T-helper 1 cell treated with Interleukin-12 subunit alpha and Interleukin-12 subunit beta and Interleukin-4 antibody, amounts not matched to agents 30 ng/mL and 1 ng/mL, for 36 hours (primary cell): ENCODE measurements around the gene RAB44. TPM values are rescaled to one million over a fixed set of nuclear protein-coding genes. Genes with fewer than 3 reads are reported as not detected.
"Not testable (repeated sequence)": the region's sequence is repeated elsewhere in the genome, so short reads cannot be mapped to it uniquely, and the experiment has no call there.

Experiments used
- intact Hi-C: fragments of 100-400 bp; cut with micrococcal nuclease; formaldehyde crosslinking; loops from one replicate; pipeline ENCODE4 v1.15.1; 2024
- total RNA-seq: library from RNA; stranded (reverse); gene quantifications from 2 replicates; pipeline ENCODE4 v1.2.3, GENCODE V29; 2022

Gene RAB44, protein sequence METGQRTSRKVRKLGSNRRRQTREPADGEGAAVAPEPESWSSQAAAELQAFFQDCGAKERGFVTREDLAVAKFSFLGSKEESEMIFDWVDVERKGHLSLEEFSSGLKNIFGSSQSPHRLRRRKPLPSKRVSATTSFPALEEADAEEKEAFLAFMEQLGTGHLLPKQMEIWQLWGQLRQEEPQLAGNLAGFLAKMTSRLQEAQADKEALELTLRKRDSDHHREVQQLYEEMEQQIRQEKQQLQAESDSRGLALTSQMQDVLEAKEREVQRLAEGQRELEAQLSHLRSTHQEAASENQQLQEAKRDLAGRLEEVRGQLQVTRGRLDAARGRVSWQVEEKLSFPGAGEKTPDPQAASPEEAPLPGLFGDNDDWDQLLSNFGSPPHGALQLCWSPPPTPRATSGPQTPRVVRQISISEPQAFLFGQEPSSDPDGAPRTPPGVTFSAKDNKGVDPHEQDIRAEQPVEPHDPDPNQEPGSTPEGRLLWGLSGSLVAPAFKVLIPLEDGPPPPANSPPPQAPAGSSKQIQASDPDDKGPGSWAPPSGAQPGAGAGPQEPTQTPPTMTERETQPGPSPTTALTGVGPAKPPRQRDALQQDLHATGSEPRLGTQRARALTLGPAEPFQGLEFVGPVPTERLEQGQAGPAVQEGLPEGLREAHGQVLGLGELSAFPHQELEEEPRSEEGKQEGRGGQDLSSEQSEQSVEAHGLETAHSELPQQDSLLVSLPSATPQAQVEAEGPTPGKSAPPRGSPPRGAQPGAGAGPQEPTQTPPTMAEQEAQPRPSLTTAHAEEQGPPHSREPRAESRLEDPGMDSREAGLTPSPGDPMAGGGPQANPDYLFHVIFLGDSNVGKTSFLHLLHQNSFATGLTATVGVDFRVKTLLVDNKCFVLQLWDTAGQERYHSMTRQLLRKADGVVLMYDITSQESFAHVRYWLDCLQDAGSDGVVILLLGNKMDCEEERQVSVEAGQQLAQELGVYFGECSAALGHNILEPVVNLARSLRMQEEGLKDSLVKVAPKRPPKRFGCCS
- 0.12 and 0.20 TPM in 2 replicates for total RNA-seq

DNA sequence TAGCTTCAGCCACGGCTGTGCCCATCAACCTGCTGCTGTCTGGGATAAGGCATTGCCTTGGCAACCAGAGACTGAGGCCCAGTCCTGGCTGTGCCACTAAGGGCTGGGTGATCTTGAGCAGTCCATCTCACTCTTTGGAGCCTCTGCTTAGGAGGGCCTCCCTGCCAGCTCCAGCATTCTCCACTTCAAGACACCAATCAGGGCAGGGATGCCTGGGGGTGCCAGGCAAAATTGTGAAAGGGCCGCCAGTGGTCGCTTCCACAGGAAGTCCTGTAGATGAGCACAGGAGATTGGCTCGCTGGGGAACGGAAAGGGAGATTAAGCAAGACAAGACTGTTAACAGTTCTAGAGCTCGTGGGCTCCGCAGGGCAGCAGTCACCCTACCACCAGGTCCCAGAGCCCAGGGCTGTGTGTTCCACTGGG lies at the start of gene RAB44:
TSS of gene RAB44 (plus strand) at position 346 of the 423 bp plus-strand sequence. CDS start 6,410 bp downstream, outside the sequence.
- intact Hi-C loops, result no loop called here

DNA sequence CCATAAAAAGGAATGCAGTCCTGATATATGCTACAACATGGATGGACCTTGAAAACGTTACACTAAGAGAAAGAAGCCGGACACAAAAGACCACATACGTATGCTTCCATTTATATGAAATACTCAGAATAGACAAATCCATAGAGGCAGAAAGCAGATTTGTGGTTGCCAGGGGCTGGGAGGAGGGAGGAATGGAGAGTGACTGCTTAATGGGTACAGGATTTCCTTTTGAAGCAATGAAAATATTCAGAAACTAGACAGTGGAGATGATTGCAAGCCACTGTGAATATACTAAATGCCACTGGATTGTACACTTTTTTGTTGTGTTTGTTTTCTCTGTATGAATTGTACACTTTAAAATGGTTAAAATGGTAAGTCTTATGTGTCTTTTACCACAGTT lies 48.5 kb upstream of the RAB44 start:
- intact Hi-C loops, result no loop called here

DNA sequence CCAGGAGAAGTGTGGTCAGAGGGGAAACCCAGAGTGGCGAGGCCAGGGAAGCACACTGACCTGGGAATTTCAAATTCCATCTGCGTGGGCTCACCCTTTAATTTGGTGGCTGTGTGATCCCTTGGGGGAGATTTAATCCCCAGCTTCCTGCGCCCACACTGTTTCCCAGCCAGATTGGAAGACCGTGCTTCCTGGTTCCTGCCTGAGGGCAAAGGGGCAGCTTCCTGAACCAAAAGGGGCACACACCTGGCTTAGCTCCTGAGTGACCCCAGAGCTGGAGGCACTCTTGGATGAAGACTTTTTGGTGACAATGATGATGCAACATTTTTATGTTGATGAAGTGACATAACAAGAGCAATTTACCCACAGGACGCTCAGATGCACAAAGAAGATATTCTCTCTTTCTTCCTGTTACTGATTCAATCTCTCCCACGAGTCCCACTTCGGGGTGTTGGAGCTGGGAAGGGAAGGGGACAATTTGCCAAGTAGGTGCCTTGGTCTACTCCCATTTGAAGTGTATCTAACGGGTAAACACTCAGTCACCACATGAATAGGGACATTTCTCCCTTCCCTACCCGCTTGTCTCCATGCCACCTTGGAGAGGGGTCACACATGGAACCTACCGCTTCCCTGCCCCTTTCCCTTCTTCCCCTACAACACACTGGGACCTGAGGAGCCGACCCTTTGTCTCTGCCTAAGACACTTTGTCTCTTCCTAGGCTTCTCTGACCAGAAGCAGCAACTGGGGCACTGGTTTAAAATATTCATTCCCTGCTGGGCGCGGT lies 47.7 kb upstream of the RAB44 start:
- intact Hi-C loops, result no loop called here

DNA sequence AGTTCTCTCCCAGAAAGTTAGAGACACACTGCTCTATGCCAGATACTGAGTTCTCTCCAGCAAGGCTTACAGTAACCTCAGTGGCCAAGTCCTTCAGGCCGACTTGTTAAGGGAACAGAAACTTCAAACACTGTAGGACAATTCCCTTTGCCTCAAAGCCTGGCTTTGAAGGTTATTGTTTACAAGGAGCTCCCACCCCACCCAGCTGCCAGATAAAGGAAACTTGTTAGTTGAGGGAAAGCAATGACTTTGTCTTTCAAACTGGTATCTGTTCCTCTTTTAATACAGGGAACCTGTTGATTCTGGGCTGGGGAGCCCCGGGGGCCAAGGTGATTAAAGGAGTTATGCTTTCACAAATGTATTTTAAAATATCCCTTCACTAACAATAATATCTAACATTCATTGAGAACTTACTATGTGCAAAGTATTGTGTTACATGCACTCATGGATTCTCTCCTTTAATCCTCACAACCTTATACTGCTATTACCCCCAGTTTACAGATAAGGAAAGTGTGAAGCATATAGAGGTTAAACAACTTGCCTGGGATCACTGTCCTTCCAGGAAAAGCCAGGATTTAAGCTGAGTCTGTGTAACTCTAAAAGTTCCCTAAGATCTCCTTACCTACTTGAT lies 46.7 kb upstream of the RAB44 start:
- intact Hi-C loops, result no loop called here

DNA sequence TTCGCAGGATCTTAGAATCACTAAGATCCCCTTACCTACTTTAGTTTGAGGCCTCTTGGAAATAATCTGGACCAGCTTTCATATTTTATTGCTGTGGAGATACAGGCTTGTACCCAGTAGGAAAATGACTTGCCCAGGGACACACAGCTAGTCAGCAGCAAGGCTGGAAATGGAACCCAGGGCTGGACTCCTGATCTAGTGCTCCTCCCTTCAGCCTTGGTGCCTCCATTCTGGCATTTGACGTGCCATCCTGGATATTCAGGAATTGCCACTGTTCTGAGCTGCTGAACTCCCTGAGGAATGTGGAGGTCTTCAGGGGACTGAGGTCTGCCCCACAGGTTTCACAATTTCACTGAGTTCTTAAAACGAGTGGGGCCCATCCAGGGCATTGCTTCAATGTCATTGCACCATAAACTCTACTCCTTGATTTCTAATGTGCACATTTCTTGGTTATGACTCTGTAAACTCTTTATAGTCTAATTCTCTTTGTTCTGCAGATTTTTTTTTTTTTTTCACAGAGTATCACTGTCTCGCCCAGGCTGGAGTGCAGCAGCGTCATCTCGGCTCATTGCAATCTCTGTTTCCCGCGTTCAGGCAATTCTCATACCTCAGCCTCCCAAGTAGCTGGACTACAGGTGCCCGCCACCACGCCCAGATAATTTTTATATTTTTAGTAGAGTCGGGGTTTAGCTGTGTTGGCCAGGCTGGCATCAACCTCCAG lies 45.8 kb upstream of the RAB44 start:
- intact Hi-C loops, result no loop called here

DNA sequence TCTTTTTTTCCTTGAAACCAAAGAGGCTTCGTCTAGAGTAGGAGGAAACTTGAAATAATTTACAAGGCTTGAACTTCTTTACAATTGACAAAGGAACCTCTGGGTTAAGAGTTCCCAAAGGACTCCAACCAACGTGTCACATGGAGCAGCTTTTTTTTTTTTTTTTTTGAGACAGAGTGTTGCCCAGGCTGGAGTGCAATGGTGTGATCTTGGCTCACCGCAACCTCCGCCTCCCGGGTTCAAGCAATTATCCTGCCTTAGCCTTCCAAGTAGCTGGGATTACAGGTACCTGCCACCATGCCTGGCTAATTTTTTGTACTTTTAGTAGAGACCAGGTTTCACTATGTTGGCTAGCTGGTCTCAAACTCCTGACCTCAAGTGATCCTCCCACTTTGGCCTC lies 43.2 kb upstream of the RAB44 start:
- intact Hi-C loops, result not testable (repeated sequence)

DNA sequence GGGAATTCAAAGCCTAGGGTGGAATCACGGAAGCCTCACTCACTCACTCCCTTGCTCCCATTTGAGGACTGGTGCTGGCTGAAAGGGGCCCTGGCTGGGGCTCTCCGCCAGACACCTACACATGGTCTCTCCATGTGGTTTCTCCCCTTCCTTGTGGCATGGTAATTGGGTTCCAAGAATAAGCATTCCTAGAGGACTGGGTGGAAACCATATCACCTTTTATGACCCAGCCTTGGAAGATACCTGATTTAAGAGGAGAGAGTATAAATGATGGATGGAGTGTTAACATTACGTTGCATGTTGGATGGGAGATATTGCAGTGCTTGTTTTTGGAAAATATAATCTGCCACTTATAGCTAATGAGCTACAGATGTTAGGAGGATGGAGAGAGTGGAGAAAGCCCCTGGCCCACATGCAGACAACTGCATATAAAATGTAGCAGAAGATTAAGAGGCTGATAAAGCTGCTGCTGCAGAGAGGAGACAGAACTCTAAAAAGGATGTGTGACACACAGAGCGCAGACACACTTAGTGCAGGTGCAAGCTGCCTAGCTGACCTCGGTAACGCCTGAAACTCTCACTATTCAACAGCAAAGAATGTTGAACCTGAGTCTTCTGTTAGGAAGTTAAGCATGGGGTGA lies 42.4 kb upstream of the RAB44 start:
- intact Hi-C loops, result no loop called here

DNA sequence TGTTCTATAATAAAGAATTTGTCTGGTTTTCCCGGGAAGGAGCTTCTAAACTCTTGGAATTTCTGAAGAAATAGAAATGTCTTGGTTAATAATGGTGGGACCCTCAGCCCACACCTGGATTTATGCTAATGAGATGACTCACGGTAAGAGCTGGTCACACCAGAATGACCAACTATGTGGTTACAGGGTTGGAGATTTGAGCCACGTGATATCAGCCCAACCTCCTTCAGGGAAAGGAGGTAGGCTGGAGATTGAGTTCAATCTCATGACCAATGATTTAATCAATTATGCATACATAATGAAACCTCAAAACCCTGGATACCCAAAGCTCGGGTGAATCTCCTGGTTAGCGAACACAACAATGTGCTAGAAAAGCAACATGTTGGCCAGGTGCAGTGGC lies 41.2 kb upstream of the RAB44 start:
- intact Hi-C loops, result no loop called here

DNA sequence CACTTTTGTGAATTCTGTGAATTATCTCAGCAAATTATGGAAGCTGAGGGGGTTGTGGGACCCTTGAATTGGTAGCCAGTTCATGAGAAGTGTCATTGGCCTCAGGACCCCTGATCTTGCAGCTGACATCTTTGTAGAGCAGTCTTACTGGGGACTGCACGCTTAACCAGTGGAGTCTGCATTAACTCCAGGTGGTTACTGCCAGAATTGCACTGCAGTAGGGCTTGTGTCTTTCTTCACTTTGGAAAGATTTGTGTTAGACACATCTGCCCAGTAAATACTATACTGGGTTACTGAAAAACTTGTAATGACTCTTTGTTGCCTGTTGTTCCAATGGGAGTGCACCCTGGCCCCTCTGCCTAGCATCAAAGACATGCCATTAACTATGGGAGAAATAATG lies 40.4 kb upstream of the RAB44 start:
- intact Hi-C loops, result no loop called here

DNA sequence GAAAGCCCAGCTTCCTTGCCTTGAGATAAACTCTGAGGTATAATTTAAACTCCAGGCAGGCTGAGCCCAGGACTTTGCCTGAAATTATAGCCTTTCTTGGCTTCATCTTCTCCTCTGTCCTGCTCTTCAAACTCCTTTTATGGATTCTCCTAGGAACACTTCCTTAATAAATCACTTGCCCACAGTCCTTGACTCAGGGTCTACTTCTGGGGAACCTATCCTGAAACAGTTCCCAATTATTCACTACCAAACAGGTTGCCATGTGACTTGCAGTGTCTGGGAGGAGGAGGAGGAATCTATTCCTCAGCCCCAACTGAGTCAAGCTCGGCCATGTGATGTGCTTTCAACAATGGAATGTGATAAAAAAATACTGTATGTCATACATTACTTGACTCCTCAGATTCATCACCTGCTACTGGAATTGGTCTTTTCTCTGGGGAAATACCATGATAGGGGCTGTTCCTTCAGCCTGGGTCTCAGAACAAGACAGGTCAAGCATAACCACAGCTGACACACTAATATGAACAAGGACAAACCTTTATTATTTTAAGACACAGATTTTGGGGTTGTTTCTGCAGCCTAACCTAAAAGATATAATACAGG lies 39.6 kb upstream of the RAB44 start:
- intact Hi-C loops, result no loop called here

DNA sequence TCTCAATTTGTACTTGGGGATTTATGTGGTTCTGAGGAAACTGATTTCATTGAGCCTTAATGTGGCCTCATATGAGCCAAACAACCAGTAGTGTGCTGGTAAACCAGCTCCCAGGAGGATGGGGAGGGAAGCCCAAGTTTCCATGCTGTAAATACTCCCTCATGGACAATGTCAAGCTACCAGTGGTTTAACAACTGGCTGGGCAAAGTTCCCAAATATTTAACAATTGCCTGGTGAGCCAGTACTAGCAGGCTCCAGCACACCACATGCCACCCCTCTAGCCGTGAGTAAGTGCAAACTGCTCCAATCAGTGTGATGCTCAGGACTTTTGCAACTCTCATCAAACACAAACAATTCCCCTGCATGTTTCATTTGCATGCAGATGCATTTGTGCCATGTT lies 38.4 kb upstream of the RAB44 start:
- intact Hi-C loops, result no loop called here

DNA sequence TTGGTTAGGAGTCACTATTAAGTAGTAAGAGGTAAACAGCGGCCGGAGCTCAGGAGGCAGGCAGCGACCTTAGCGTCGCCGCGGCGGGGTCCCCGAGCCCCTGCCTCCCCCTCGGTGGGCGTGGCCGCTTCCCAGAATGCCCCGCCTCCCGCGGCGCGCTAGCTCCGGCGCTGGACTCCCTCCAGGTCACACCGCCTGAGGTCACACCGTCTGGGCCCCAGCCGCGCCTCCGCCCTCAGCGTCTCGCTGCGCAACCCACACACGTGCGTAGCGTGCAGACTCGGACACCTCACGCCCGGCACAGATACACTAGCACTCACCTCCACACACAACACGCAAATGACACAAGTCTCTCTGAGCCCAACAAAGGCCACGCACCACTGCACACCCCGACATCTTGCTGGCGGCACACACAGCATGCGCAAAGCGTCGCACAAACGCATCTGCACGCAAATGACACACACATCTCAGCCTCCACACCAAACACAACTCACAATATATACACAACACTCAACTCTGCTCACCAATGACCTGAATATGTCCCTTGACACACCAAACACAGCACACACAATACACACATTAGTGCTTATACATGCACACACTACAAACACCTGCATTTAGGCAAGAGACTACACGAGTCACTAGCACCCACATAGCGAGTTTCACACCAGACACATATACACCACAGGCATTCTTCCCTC lies 36.7 kb upstream of the RAB44 start:
- intact Hi-C loops, result no loop called here

DNA sequence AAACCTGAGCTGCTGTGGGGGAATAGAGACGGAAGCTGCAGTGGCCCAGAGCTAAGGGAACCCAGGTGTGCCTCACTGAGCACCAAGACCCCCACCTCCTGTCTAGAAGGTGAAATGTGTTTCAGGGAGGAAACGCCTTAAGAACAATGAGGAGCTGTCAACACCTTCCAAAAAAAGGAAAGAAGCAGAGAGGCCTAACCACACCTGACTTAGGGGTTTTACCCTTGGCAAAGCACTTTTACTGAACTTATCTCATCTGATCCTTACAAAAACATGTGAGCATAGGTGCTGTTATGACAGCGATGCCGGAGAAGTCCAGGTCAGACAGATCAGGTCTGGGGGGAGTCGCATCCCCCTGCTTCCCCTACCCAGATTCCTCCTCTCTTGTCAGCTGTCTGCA lies 35.2 kb upstream of the RAB44 start:
- intact Hi-C loops, result no loop called here

DNA sequence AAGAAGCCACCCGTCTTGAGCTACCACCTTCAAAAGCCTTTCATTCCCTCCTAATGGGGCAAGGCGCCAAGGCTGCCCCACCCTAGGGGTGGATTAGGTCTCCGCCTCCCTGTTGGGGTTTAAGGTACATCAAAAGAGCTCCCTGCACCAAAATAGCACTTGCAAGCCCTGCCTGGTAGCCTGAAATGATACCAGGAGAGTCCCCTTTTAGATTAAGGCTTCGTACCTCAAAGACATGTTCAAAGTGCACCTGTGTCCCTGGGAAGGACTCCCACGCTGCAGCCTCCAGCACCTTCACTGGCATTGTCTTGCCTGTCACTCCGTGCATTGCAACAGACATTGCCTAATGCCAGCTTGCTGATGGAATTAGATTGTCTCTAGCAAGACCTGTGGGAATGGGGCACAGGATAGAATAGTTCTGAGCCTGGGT lies 34.8 kb upstream of the RAB44 start:
- intact Hi-C loops, result no loop called here

DNA sequence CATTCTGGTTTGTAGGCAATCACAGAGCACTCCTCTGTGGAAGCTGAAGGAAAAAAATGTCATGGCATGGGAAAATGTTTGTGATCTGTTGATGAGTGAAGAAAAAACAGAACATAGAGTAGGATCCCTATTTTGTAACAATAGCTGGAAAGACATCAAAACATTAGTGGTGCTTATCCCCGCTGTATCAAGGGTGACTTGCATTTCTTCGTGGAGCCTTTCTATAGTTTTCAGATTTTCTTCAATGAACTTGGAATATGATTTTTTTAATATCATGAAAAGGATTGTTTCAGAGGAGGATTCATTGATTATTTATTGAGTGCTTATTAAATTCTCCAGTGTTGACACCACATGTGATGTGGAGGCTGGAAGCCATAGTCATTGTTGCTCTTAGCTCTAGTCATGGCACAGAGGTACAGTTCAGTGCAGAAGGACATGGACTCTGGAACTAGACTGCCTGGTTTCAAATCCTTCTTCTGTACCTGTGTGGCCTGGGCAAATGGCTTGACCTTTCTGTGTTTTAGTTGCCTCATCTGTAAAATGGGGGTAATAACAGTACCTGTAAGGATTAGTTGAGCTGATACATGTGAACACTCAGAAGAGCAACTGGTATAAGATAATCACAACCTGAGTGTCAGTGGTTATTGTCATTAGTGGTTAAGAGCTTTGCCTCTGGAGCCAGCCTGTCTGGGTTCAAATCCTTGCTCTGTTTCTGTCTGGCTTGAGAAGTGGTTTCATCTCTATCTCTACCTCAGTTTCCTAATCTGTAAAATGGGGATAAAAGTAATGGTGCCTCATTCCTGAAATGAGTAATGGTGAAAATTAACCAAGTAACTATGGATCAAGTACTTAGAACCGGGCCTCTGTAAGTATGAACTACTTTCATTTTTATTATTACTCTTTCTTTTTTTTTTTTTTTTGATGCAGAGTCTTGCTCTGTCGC lies 33.9 kb upstream of the RAB44 start:
- intact Hi-C loops, result no loop called here

DNA sequence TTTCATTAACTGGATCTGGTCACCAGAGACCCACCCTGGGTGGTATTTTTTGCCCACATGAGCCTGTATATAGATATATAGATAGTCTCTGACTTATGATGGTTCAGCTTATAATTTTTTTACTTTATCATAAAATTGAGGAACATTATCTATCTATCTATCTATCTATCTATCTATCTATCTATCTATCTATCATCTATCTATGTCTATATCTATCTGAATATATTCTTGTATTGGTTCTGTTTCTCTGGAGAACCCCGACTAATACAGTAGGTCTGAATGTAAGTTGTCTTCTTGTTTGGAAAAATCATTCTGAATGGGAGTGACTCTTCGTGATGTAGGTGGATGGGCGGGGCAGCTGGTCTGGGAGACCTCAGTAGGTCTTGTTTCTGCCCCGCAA lies 32.4 kb upstream of the RAB44 start:
- intact Hi-C loops, result no loop called here

DNA sequence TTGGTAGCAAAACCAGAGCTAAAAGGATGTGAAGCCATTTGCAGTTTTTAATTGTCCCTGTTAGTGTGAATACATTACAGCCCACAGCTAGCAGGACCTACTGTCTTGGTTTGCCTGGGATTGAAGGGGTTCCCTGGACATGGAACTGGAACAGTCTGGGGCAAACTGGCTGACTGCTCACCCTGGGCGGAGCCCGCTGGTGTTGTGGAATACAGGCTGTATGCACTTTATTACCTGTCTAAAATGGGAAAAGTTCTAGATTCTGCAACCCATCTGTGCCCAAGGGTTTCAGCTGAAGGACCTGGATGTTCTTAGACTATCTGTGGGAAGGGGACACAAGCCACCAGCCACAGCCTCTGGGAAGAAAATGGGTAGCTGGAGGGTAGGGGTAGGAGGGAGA lies 31.3 kb upstream of the RAB44 start:
- intact Hi-C loops, result no loop called here
